ENCODE results near the gene NPTN. TPM values are rescaled to one million over a fixed set of nuclear protein-coding genes. Genes with fewer than 3 reads are reported as not detected.

NPTN gene
- total RNA-seq, 6 experiments from 2014 or later: 25.4 to 49.9 (median 35.4) TPM

- WGBS (ENCODE audit: insufficient coverage, low coverage, low lambda C conversion rate, missing lambda C conversion rate): 96% methylated on average over 5 of the region's 5 CpGs
- DNase-seq: no peak
- TF ChIP-seq CTCF (IDR thresholded peaks at IDR 0.05): no peak
- TF ChIP-seq POLR2A (IDR thresholded peaks at IDR 0.05): no peak
- H3K9me3 ChIP-seq: no peaks in the 10 kb centered on the region
- no peak for ATAC-seq
- H3K27me3 ChIP-seq: no peaks in the 10 kb centered on the region
- no peak overlapping the region for H3K27ac ChIP-seq
- intact Hi-C loops (cut with DNase I): no loop called here
- H3K36me3 ChIP-seq: no peaks in the 10 kb centered on the region
- H3K4me3 ChIP-seq: no peak overlapping the region
- H3K4me1 ChIP-seq: peaks cover 0 to 27% (median 6%) of the 10 kb centered on the region in 4 donors
Measured at GRCh38 chr15:73605759-73606436, 27.3 kb downstream of the NPTN start.

GRCh38 chr15:73604477-73604876 lies 28.7 kb downstream of the NPTN start:
- H3K4me1 ChIP-seq: peaks cover 0 to 35% (median 10%) of the 10 kb centered on the region in 4 donors
- H3K4me3 ChIP-seq: no peak overlapping the region

GRCh38 chr15:73602992-73603391 lies 30.2 kb downstream of the NPTN start:
- H3K9me3 ChIP-seq: no peaks in the 10 kb centered on the region
- no peak for TF ChIP-seq CTCF (IDR thresholded peaks at IDR 0.05)
- no peak for TF ChIP-seq POLR2A (IDR thresholded peaks at IDR 0.05)
- H3K4me3 ChIP-seq: no peak overlapping the region
- no peaks in the 10 kb centered on the region for H3K27me3 ChIP-seq
- peaks cover 0 to 32% (median 10%) of the 10 kb centered on the region in 4 donors for H3K4me1 ChIP-seq
- H3K36me3 ChIP-seq: no peaks in the 10 kb centered on the region
- no peak for DNase-seq
- intact Hi-C loops (cut with DNase I): no loop called here
- WGBS (ENCODE audit: insufficient coverage, low coverage, low lambda C conversion rate, missing lambda C conversion rate): 68% methylated on average over 2 of the region's 2 CpGs
- no peak overlapping the region for H3K27ac ChIP-seq
- ATAC-seq: no peak

More at GRCh38 chr15:73604477-73604876, 28.7 kb downstream of the NPTN start:
- WGBS (ENCODE audit: insufficient coverage, low coverage, low lambda C conversion rate, missing lambda C conversion rate): 100% methylated on average over 1 of the region's 1 CpG
- Histone ChIP-seq H3K27ac (no peak overlapping the region), H3K9me3 (no peaks in the 10 kb centered on the region), H3K27me3 (no peaks in the 10 kb centered on the region), H3K36me3 (no peaks in the 10 kb centered on the region)
- ATAC-seq (no peak), DNase-seq (no peak)
- intact Hi-C loops (cut with DNase I): no loop called here
- TF ChIP-seq CTCF (IDR thresholded peaks at IDR 0.05) (no peak), POLR2A (IDR thresholded peaks at IDR 0.05) (no peak)

GRCh38 chr15:73602446-73602843 lies 30.7 kb downstream of the NPTN start:
- no peak overlapping the region for H3K27ac ChIP-seq
- intact Hi-C loops (cut with DNase I): no loop called here
- H3K4me3 ChIP-seq: no peak overlapping the region
- H3K36me3 ChIP-seq: no peaks in the 10 kb centered on the region
- peaks cover 0 to 30% (median 10%) of the 10 kb centered on the region in 4 donors for H3K4me1 ChIP-seq
- no peak for TF ChIP-seq POLR2A (IDR thresholded peaks at IDR 0.05)
- no peak for TF ChIP-seq CTCF (IDR thresholded peaks at IDR 0.05)
- 22% methylated on average over 1 of the region's 1 CpG for WGBS (ENCODE audit: insufficient coverage, low coverage, low lambda C conversion rate, missing lambda C conversion rate)
- DNase-seq (no peak), ATAC-seq (peak; percentile 26 to 42 (median 32))
- no peaks in the 10 kb centered on the region for H3K27me3 ChIP-seq
- no peaks in the 10 kb centered on the region for H3K9me3 ChIP-seq
